Fibroblast of villous mesenchyme (primary cell): ENCODE results near the gene SDC4. TPM values are rescaled to one million over a fixed set of nuclear protein-coding genes. Genes with fewer than 3 reads are reported as not detected.
A peak's percentile ranks its signal among the peaks of the same experiment; 100 is the strongest.

Experiments used
- DNase-seq: peaks from one replicate; pipeline ENCODE4 v3.0.0-alpha.2; 2010; ENCODE audit warnings: low read depth
- H3K4me3 ChIP-seq: 2 replicates; pipeline ENCODE4 v1.5.1; 2011; ENCODE audit warnings: low read depth, mild to moderate bottlenecking, low read length
- total RNA-seq: library from RNA; depleted of rRNA; stranded (reverse); fragments of >200 nt; gene quantifications from 2 replicates; pipeline ENCODE4 v1.2.3, GENCODE V29; 2012
- TF ChIP-seq, protein P1 (sequence below): IDR thresholded peaks from 2 replicates; pipeline ENCODE4 v1.5.1; 2012; ENCODE audit warnings: low read depth, mild to moderate bottlenecking, low read length; ENCODE audit not compliant: insufficient read depth

Gene SDC4
- total RNA-seq, 1 donor, result 178 TPM

DNA sequence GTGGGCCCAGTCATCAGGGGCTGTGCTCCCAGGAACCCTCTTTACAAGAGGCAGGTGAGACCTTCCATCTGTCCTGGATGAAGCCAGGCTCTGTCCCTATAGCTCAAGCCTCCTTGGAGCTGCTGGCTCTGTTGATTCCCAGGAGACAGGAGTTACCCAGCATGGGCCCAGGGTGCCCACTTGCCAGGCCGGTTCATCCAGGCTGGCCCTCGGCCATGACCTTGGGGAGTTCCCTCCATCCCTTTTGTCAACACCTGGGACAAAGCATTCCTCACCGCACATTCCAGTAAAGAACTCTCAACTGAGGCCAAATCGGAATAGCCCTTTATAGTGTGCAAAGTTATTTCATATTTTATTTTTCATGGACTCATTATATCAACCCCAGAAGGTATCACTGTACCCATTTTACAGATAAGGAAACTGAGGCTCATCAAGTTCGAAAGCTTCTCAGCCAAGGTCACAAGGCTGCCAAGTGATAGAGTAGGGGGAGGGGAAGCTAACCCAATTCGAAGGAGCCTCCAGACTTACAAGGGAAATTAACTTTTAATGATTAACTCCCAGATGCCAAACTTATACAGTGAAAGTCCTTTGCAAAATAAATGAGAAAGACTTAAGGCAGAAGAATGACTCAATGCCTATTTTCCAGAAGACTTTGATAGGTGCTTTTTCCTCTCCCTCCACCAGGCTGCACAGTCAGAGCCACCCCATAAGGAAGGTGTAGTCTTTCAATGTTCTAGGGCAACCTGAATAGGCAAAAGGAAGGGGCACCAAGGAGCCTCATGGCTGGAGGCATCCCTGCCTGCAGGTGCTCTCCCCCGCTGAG lies 18.5 kb downstream of the SDC4 start:
- no peak overlapping the region for H3K4me3 ChIP-seq
- DNase-seq, result no peak
- TF ChIP-seq, protein P1, sequence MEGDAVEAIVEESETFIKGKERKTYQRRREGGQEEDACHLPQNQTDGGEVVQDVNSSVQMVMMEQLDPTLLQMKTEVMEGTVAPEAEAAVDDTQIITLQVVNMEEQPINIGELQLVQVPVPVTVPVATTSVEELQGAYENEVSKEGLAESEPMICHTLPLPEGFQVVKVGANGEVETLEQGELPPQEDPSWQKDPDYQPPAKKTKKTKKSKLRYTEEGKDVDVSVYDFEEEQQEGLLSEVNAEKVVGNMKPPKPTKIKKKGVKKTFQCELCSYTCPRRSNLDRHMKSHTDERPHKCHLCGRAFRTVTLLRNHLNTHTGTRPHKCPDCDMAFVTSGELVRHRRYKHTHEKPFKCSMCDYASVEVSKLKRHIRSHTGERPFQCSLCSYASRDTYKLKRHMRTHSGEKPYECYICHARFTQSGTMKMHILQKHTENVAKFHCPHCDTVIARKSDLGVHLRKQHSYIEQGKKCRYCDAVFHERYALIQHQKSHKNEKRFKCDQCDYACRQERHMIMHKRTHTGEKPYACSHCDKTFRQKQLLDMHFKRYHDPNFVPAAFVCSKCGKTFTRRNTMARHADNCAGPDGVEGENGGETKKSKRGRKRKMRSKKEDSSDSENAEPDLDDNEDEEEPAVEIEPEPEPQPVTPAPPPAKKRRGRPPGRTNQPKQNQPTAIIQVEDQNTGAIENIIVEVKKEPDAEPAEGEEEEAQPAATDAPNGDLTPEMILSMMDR, result no peak

DNA sequence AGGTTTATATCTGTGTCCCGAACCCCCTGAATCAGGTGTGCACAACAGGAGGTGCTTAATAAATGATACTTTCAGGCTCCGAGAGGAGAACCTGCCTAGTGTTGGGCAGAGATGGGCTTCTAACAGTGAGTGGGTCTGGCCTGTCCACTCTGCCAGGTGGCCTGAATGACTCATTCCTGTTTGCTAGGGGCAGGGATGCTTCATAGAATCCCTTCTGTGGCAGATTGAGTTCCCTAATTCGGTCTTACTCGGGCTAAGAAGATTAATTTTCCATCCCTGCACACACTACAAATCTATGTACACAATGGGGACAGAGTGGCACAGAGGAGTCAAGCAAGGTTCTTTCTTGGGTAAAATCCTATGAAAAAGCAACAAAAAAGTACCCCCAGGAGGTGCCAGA lies 19.8 kb downstream of the SDC4 start:
- no peak overlapping the region for H3K4me3 ChIP-seq
- no peak for DNase-seq
- TF ChIP-seq, protein P1, result no peak

DNA sequence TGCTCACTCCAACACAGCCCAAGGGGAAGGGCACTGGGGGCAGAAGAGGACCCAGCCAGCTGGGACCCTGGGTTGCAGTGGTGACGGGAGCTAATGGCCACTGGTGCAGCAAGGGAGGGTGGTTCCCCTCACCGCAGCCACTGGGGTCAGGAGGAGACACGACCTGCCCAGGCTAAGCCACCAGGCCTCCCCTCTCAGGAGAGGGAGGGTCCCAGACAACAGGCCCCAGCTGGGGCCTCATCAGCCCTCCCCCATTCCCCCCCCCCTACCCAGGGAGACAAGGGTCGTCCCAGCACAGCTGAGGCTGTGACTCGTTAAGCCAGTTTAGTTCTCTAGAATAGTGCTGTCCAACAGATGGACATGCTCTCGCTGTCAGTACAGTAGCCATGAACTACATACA lies 22.9 kb downstream of the SDC4 start:
- TF ChIP-seq, protein P1, result no peak
- DNase-seq, result no peak
- no peak overlapping the region for H3K4me3 ChIP-seq

DNA sequence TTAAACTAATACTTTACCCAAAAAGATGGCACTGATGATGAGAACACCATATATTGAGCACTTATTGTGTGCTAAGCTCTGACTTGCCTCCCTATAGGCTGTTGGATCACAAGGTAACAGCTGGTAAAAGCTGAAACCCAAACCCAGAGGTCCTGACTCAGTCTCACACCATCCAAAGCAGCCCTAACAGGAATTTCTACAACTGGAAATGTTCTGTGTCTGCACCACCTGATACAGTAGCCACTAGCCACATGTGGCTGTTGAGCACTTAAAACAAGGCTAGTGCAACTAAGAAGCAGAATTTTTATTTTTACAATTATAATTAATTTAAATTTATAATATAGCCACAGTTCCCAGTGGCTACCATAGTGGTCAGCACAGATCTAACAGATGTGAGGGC lies 24.5 kb downstream of the SDC4 start:
- H3K4me3 ChIP-seq, result no peak overlapping the region
- no peak for DNase-seq
- TF ChIP-seq, protein P1, result no peak

DNA sequence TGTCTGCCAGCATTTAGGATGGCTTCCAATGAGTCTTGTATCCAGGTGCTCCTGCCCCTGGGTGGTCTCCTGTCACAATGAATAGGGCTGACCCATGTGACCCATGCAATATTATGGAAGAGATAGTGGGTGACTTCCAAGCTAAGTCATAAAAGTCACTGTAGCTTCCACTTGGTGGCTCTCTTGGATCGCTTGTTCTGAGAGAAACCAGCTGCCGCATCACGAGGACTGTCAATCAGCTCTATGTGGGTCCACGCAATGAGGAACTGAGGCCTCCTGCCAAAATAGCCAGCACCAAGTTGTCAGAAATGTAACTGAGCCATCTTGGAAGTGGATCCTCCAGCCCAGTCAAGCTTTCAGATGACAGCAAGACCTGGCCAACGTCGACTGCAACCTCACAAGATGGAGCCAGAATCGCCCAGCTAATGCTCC lies 25.3 kb downstream of the SDC4 start:
- TF ChIP-seq, protein P1, result peak; percentile 9
- peak; percentile 32 for DNase-seq
- H3K4me3 ChIP-seq, result no peak overlapping the region

DNA sequence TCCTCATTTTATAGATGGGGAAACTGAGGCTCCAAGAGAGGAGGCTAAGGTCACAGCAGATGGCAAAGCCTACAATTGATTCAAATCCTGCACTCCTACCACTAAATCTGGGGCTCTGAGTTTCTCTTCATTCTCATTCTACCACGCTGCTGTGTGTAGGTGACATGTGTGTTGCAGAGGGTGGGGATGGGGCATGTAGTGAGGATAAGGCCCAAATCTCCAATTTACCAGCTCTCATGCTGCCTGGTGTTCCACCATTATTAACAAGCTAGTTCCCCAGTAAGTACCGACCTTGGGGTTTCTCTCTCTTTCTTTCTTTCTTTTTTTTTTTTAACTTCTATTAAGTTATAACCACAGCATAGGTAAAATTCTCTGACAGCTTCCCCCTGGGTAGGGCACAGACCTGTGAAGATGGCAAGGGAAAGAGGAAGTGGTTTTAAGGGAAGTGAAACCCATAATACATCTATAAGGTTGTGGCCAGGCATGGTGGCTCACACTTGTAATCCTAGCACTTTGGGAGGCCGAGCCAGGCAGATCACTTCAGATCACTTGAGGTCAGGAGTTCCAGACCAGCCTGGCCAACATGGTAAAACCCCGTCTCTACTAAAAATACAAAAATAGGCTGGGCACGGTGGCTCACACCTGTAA lies 27.2 kb downstream of the SDC4 start:
- no peak for DNase-seq

More for the DNA sequence above, 27.2 kb downstream of the SDC4 start:
- H3K4me3 ChIP-seq, result no peak overlapping the region
- TF ChIP-seq, protein P1, result no peak
